ENCODE results near the gene DZIP1.
"Not testable (repeated sequence)": the region's sequence is repeated elsewhere in the genome, so short reads cannot be mapped to it uniquely, and the experiment has no call there.

The DZIP1 gene

GRCh38 chr13:95596701-95597100 is 47.8 kb downstream of the DZIP1 start:
- DNase-seq: no peak

- DNase-seq: no peak
Observed at GRCh38 chr13:95593462-95593861, 51.0 kb downstream of the DZIP1 start.

GRCh38 chr13:95588721-95589120 is 55.8 kb downstream of the DZIP1 start:
- no peak for DNase-seq

DNA sequence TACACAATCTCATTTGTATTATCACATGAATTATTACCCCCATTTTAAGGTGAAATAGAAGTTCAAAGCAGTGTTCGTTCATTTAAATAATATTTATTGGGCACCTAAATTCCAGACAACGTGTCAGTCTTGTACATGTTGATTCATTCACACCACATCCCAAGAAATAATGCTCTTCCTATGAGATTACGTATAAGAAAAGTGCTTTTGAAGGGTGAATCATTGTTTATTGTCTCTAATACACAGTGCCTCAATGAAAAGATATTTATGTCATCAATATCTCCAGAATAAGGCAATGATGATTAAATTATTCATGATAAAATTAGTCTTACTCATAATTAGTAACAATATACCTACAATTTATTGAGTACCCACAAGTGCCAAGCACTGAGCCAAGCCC is 56.4 kb downstream of the DZIP1 start:
- DNase-seq: no peak

GRCh38 chr13:95585867-95586266 is 58.6 kb downstream of the DZIP1 start:
- DNase-seq: no peak

DNA sequence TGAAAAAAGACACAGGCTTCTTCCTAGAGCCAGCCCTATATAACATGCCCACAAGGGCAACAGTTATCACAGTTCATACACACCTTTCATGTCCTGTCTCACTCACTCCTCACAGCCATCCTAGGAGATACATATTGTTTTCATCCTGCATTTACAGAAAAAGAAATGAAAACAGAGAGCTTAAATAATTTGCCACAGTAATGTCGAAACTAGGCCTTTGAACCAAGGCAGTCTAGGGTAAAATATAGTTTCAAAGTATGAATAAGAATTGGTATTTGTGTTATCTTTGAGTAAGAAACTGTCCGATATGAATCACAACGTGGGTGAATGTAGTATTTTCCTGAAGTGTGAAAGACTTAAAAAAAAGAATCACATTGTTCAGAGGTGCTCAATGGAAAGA is 65.2 kb downstream of the DZIP1 start:
- DNase-seq: no peak

DNA sequence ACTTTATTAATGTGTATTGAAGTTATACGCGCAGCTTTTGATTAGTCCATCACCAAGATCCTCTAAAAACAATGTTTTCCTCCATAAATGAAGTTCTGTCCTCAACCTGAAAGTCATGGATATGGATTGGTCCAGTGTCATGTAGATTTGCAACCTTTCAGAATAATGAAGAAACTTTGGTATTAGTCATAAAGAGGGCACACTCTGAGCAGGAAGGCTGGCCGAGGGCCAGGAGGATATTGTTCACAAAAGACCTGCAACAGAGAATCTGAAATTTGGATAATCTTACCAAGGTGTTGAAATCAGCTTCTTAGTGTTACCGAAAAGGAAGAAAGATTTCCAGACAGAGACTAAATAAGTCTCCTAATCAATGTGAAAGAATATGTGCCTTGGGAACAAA is 71.3 kb downstream of the DZIP1 start:
- DNase-seq: no peak

DNA sequence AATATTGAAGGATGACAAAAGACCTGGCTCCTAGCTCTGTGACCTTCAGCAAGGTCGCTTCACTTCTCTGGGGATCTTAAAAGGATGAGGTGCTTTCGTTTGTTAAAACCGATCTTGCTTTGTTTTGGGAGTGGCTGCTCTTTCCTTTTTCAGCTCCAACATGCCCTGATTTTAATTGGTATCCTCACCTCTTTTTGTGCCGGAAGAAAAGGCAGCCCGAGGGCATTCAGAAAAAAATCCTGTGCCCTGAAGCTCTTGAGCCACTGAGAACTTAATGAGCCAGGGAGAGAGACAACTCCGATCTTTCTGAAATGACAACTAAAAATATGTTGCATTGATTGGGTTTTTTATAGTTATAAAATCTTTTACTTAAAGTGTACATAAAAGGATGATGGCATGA is 72.6 kb downstream of the DZIP1 start:
- peak; percentile 37 for DNase-seq

DNA sequence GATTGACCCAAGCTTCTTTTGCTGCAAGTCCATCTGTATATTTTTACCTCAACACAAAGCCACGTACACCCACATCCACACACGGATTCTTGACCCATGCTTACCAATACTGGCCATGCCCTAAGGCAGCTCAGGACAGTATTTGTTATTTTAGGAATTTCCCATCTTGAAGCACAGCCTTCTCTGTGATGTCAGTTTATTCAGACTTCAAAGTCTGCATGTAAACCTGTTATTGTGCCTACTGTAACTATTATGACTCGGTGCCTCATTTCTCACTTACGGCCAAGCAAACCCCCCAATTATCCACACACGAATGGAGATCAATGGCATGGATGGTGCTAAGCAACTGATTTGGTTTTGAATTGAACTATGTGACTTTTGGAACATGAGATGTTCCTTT is 74.5 kb downstream of the DZIP1 start:
- DNase-seq: no peak

- DNase-seq: no peak
Observed at GRCh38 chr13:95568131-95568530, 76.4 kb downstream of the DZIP1 start.

GRCh38 chr13:95565758-95566157 is 78.7 kb downstream of the DZIP1 start:
- not testable (repeated sequence) for DNase-seq

GRCh38 chr13:95564733-95565291 is 79.7 kb downstream of the DZIP1 start:
- DNase-seq: no peak

GRCh38 chr13:95564091-95564490 is 80.4 kb downstream of the DZIP1 start:
- DNase-seq: no peak

DNA sequence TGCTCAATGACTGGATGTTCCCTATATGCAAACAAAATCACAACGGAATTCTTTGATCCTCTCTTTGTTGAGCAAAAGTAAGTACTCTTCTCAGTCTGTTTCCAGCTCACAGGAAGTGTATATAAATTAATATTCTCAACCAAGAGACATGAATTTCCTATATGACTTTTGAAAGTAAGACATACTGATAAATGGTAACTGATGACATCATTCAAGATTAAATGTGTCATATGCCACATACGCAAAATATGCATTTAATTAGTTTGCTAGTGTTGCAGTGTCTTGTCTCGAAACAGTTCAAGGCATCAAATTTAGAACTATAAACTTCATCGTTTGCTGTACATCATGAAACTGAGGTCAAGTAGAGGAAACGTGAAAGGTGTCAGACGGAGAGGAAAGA is 84.1 kb downstream of the DZIP1 start:
- no peak for DNase-seq

GRCh38 chr13:95559100-95559499 is 85.4 kb downstream of the DZIP1 start:
- DNase-seq: no peak

DNA sequence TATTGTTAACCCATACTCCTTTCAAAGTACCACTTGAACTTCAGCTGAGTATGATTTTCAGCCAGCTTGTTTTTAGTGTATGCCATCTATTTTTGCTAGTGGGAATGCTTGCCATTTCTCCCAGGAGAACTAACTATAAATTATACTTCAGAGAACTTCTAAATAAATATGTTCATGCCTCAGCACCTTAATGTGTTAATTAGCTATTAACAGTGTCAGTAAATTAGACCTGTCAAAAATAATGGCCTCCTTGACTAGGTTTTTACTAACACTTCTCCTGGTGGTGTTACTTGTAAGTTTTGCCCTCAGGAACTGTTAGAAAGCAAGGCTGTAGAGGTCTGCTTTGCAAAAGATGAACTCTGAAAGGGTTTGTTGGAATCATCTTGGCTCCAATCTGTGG is 87.5 kb downstream of the DZIP1 start:
- DNase-seq: peak; percentile 67

DNA sequence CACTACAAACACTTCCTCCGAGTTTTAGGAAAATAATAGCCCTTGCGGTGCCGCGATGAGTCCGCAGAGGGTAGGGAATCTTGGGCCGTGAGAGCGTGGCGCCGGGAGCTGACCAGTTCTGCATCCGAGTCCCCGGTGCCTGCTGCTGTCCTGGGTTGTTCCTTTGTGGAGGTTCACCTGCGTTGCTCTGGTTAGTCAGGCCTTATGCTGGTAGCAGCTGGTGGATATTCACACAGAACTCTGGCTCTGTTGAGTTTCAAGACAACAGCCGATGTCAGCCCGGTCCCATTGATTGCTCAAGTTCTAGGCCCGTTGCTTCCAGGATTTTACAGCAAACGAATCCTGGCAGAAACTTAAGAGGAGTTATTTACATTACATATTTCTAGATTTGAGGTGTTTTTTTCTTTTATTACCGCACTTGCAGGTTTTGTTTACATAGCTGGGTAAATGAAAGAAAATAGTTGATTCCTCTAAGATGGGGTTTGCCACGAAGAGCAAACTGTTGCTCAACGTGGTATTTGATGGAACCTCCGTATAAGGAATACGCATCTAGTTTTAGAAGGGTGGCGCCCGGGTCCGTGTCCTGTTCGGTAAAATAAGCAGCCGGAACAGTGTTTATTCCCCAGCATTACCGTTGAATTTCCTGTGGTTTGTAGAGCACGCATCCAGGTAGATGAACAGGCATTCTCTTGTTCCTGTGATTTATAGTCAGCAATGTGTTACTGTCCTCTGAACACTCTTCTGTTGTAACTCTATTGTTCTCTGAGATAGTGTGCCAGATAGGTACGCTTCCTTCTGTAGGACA is 90.7 kb downstream of the DZIP1 start:
- no peak for DNase-seq

- DNase-seq: no peak
Observed at GRCh38 chr13:95552539-95553441, 91.7 kb downstream of the DZIP1 start, which contains the start of gene CLDN10. TSS of gene CLDN10 (plus strand) at chr13:95552720. CDS start at chr13:95552754, 34 bp downstream.

DNA sequence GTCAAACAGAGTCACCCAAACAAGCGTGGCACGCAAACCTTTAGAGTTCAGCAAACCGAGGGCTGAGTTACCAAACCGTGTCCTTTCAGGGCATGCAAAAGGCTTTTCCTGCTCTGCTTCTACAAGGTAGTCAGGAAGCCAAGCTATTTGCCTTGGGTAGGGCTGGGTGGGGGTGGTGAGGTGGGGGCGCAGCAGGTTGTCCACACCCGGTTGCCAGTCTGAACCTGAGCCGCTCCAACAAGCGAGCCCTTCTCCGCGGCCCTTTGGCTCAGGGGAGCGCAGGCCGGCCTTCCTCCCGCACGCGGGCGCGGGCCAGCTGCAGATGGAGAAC is 92.3 kb downstream of the DZIP1 start:
- DNase-seq: no peak

DNA sequence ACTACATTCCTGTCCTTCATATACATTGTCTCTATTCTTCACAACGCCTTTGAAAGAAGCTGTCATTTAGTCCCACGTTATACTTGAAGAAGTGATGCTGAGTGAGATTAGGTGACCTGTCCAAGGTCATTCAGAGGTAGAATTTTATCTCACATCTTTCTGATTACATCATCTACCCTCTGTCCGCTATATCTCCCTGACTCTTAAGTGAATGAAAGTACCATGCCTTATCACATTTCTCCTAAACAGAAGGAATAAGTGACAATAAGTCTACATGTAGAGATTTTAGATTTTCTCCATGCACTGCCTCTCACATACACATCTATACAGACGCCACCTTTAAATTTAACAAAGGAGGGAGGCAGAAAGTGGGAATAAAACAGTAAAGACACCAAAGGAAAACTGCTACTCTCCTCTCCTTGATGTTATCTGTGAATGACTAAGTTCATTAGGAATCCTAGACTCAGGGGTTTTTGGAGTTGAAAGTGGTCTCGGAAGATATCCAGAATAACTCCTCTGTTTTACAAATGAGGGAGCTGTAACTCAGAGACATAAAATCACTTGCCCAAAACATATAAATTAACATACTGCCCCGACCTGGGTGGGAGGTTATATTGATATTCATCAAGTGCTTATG is 96.9 kb downstream of the DZIP1 start:
- DNase-seq: no peak

DNA sequence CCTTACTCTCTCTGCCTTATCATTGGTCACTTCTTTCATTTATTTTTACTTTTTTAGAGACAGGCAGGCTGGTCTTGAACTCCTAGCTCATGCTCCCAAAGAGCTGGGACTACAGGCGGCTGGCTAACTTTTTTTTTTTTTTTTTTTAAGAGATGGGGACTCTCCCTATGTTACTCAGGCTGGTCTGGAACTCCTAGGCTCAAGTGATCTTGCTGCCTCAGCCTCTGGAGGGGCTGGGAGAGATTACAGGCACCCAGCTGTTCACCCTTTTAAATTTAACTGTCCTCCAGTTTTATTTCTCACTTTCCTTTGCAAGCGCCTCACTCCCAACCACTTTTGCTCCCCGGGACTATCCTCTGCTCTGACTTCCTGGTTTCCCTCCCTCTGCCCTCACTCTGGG is 97.6 kb downstream of the DZIP1 start:
- no peak for DNase-seq

DNA sequence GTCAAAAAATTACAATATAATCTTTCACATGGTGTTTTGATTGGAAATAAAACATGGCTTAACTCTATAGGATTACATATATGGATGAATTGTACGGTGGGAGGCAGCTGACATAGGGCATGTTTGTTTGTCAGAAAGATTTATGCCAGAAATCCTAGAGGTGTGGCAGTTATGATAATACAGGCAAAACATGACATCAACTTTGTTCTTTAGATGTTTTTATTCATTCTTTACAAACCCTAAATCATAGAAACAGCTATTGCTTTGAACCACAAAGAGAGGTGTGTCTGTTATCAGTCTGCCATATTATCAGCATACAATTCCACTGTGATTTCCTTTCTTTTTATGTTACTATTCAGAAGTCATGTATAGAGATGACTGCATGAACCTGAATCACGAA is 100.2 kb downstream of the DZIP1 start:
- DNase-seq: no peak

DNA sequence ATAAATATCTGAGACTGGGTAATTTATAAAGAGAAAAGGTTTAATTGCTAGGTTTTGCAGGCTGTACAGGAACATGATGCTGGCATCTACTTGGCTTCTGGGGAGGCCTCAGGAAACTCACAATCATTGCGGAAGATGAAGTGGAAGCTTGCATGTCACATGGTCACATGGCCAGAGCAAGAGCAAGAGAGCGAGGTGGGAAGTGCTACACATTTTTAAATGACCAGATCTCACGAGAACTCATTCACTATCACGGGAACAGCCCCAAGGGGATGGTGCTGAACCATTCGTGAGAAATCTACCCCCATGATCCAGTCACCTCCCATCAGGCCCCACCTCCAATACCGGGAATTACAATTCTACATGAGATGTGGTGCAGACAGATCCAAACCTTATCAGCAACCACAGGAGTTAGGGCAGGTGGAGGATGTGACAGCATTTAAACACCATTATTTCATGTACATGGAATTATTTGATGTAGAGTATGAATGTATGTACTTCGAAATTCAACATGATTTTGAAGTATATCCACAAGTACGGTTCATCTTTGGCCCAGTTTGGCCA is 102.5 kb downstream of the DZIP1 start:
- DNase-seq: no peak

Measured in NCI-H1417 treated with DMSO at 0.1 percent for 48 hours (cell line).